MM.1S (cell line): ENCODE measurements around the gene SOX18.

Experiments used
- CTCF ChIP-seq: fragments of 300-600 bp; sonication (generic); IDR thresholded peaks from 2 replicates; pipeline ENCODE4 v1.5.1; 2016; ENCODE audit warnings: antibody characterized with exemption, low read length, mixed read lengths
- EZH2 ChIP-seq: fragments of 300-600 bp; sonication (generic); optimal IDR thresholded peaks from 2 replicates; pipeline ENCODE3; 2017; ENCODE audit warnings: low read depth, mild to moderate bottlenecking, antibody characterized with exemption, low read length, mixed read lengths
- EZH2phosphoT487 ChIP-seq: fragments of 300-600 bp; sonication (generic); IDR thresholded peaks from 2 replicates; pipeline ENCODE4 v1.6.1; 2018; ENCODE audit warnings: antibody characterized with exemption, low read length

GRCh38 chr20:64025826-64026412 lies 23.5 kb downstream of the SOX18 start:
- TF ChIP-seq CTCF (no peak), EZH2phosphoT487 (no peak), EZH2 (no peak)
